Measurements from ENCODE around the gene DENND4C. TPM values are rescaled to one million over a fixed set of nuclear protein-coding genes. Genes with fewer than 3 reads are reported as not detected.

DENND4C gene
- total RNA-seq, 1 donor from 2014 or later, result 92.3 TPM

- peak overlapping the region; percentile 99 for H3K27ac ChIP-seq
- H3K9me3 ChIP-seq, result no peaks in the 10 kb centered on the region
- no peaks in the 10 kb centered on the region for H3K36me3 ChIP-seq
- no peak for DNase-seq (ENCODE audit: extremely low spot score in 2 of 2)
- no peaks in the 10 kb centered on the region for H3K27me3 ChIP-seq
- peaks cover 45% of the 10 kb centered on the region for H3K4me1 ChIP-seq
- H3K4me3 ChIP-seq, result peak overlapping the region; percentile 90 to 96
- intact Hi-C loops (cut with DNase I), result no loop called here
- TF ChIP-seq POLR2AphosphoS5 (IDR thresholded peaks at IDR 0.05; ENCODE audit: insufficient read depth in 1 of 2, low read depth in 1 of 2) (no peak), POLR2A (IDR thresholded peaks at IDR 0.05) (no peak), CTCF (IDR thresholded peaks at IDR 0.05) (no peak)
These were observed 2.3 kb downstream of the DENND4C start for GRCh38 chr9:19232823-19233194.

- DNase-seq (ENCODE audit: extremely low spot score in 2 of 2), result no peak
- Histone ChIP-seq H3K27me3 (no peaks in the 10 kb centered on the region), H3K9me3 (no peaks in the 10 kb centered on the region), H3K27ac (peak overlapping the region; percentile 39), H3K4me3 (no peak overlapping the region), H3K36me3 (no peaks in the 10 kb centered on the region), H3K4me1 (peaks cover 47% of the 10 kb centered on the region)
- intact Hi-C loops (cut with DNase I), result no loop called here
- TF ChIP-seq POLR2AphosphoS5 (IDR thresholded peaks at IDR 0.05; ENCODE audit: insufficient read depth in 1 of 2, low read depth in 1 of 2) (no peak), POLR2A (IDR thresholded peaks at IDR 0.05) (no peak)
These were observed 2.9 kb downstream of the DENND4C start for GRCh38 chr9:19233344-19233743.

GRCh38 chr9:19239955-19240354, 9.5 kb downstream of the DENND4C start:
- TF ChIP-seq CTCF (IDR thresholded peaks at IDR 0.05) (no peak), POLR2A (IDR thresholded peaks at IDR 0.05) (no peak), POLR2AphosphoS5 (IDR thresholded peaks at IDR 0.05; ENCODE audit: insufficient read depth in 1 of 2, low read depth in 1 of 2) (no peak)
- Histone ChIP-seq H3K4me1 (peaks cover 32% of the 10 kb centered on the region), H3K36me3 (peaks cover 0 to 4% of the 10 kb centered on the region in 2 donors), H3K27ac (no peak overlapping the region), H3K27me3 (no peaks in the 10 kb centered on the region), H3K4me3 (no peak overlapping the region), H3K9me3 (no peaks in the 10 kb centered on the region)
- DNase-seq (ENCODE audit: extremely low spot score in 2 of 2), result no peak
- intact Hi-C loops (cut with DNase I), result no loop called here

GRCh38 chr9:19241728-19242127, 11.2 kb downstream of the DENND4C start:
- Histone ChIP-seq H3K9me3 (no peaks in the 10 kb centered on the region), H3K27me3 (no peaks in the 10 kb centered on the region), H3K27ac (no peak overlapping the region), H3K4me3 (no peak overlapping the region), H3K36me3 (peaks cover 0 to 4% of the 10 kb centered on the region in 2 donors), H3K4me1 (peaks cover 23% of the 10 kb centered on the region)
- TF ChIP-seq POLR2AphosphoS5 (IDR thresholded peaks at IDR 0.05; ENCODE audit: insufficient read depth in 1 of 2, low read depth in 1 of 2) (no peak), POLR2A (IDR thresholded peaks at IDR 0.05) (no peak), CTCF (IDR thresholded peaks at IDR 0.05) (no peak)
- DNase-seq (ENCODE audit: extremely low spot score in 2 of 2), result no peak
- intact Hi-C loops (cut with DNase I), result no loop called here

- H3K9me3 ChIP-seq, result no peaks in the 10 kb centered on the region
- no peak for TF ChIP-seq CTCF (IDR thresholded peaks at IDR 0.05)
- no peak for TF ChIP-seq POLR2A (IDR thresholded peaks at IDR 0.05)
- TF ChIP-seq POLR2AphosphoS5 (IDR thresholded peaks at IDR 0.05; ENCODE audit: insufficient read depth in 1 of 2, low read depth in 1 of 2), result no peak
- no peak overlapping the region for H3K27ac ChIP-seq
- H3K27me3 ChIP-seq, result no peaks in the 10 kb centered on the region
- H3K4me3 ChIP-seq, result no peak overlapping the region
- no peak for DNase-seq (ENCODE audit: extremely low spot score in 2 of 2)
- H3K36me3 ChIP-seq, result peaks cover 0 to 4% of the 10 kb centered on the region in 2 donors
- H3K4me1 ChIP-seq, result peaks cover 15% of the 10 kb centered on the region
- intact Hi-C loops (cut with DNase I), result no loop called here
These were observed 13.0 kb downstream of the DENND4C start for GRCh38 chr9:19243366-19244033.

Measured in vagina (tissue), 2 donors.